Body of pancreas (tissue), 4 donors: Measurements from ENCODE around the gene PRDM8.

ENCODE experiments used
- POLR2A ChIP-seq, 3 donors: fragments of 450-650 bp; IDR thresholded peaks; one replicate each; pipeline ENCODE4 v1.6.1; 2016; ENCODE audit warnings: antibody characterized with exemption in 3 of 3, mild to moderate bottlenecking in 2 of 3
- TF ChIP-seq, protein P1 (sequence below), 7 experiments: fragments of 450-650 bp in 4 of 7; fragments of 200-600 bp in 3 of 7; sonication (generic) in 3 of 7; IDR thresholded peaks; one replicate each; pipeline ENCODE4 v1.5.1; 2016 to 2019; ENCODE audit warnings: antibody characterized with exemption in 7 of 7

DNA sequence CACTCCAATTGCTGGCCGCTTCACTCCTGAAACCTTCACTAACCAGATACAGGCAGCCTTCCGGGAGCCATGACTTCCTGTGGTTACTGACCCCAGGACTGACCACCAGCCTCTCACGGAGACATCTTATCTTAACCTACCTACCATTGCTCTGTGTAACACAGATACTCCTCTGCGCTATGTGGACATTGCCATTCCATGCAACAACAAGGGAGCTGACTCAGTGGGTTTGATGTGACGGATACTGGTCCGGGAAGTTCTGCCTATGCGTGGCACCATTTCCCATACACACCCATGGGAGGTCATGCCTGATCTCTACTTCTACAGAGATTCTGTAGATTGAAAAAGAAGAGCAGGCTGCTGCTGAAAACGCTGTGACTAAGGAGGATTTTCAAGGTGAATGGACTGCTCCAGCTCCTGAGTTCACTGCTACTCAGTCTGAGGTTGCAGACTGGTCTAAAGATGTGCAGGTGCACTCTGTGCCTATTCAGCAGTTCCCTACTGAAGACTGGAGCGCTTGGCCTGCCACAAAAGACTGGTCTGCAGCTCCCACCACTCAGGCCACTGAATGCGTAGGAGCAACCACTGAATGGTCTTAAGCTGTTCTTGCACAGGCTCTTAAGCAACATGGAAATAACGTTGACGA, 35.8 kb upstream of the PRDM8 start:
- TF ChIP-seq, protein P1, sequence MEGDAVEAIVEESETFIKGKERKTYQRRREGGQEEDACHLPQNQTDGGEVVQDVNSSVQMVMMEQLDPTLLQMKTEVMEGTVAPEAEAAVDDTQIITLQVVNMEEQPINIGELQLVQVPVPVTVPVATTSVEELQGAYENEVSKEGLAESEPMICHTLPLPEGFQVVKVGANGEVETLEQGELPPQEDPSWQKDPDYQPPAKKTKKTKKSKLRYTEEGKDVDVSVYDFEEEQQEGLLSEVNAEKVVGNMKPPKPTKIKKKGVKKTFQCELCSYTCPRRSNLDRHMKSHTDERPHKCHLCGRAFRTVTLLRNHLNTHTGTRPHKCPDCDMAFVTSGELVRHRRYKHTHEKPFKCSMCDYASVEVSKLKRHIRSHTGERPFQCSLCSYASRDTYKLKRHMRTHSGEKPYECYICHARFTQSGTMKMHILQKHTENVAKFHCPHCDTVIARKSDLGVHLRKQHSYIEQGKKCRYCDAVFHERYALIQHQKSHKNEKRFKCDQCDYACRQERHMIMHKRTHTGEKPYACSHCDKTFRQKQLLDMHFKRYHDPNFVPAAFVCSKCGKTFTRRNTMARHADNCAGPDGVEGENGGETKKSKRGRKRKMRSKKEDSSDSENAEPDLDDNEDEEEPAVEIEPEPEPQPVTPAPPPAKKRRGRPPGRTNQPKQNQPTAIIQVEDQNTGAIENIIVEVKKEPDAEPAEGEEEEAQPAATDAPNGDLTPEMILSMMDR (IDR thresholded peaks at IDR 0.05), result no peak
- no peak for TF ChIP-seq POLR2A (IDR thresholded peaks at IDR 0.05)
